ENCODE results near the gene PRPF19. TPM values are rescaled to one million over a fixed set of nuclear protein-coding genes. Genes with fewer than 3 reads are reported as not detected.

Gene PRPF19
- total and polyA plus RNA-seq, 3 donors from 2014 or later = 71.6 to 109 (median 79.8) TPM

DNA sequence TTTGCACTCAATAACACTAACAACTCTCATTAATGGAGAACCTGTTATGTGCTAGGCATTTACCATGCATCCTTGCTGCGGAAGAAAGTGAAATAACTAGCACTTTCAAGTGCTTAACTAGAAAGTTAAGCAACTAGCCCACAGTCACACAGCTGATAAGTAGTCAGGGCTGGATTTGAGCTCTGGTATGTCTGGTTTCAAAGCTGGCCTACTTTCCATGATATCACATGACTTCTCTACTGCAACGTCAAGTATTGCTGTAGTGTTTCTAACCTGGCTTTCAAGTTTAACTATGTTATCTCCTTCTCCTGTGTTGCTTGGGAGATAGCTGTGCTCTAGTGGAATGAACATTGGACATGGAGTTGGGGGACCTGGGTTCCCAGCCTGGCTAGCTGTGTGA, 33.5 kb upstream of the PRPF19 start:
- Histone ChIP-seq H3K27ac (no peak overlapping the region), H3K27me3 (no peaks in the 10 kb centered on the region), H3K9me3 (no peaks in the 10 kb centered on the region), H3K4me3 (no peak overlapping the region), H3K4me1 (no peaks in the 10 kb centered on the region), H3K36me3 (ENCODE audit: low read depth, missing control alignments) (no peaks in the 10 kb centered on the region)
- intact Hi-C loops (cut with DNase I; ENCODE audit: low total_unique reads) = no loop called here
- 64 to 67% methylated on average over 2 of the region's 2 CpGs for WGBS, 2 donors
- TF ChIP-seq POLR2A (IDR thresholded peaks at IDR 0.05) = no peak
- TF ChIP-seq, protein P1, sequence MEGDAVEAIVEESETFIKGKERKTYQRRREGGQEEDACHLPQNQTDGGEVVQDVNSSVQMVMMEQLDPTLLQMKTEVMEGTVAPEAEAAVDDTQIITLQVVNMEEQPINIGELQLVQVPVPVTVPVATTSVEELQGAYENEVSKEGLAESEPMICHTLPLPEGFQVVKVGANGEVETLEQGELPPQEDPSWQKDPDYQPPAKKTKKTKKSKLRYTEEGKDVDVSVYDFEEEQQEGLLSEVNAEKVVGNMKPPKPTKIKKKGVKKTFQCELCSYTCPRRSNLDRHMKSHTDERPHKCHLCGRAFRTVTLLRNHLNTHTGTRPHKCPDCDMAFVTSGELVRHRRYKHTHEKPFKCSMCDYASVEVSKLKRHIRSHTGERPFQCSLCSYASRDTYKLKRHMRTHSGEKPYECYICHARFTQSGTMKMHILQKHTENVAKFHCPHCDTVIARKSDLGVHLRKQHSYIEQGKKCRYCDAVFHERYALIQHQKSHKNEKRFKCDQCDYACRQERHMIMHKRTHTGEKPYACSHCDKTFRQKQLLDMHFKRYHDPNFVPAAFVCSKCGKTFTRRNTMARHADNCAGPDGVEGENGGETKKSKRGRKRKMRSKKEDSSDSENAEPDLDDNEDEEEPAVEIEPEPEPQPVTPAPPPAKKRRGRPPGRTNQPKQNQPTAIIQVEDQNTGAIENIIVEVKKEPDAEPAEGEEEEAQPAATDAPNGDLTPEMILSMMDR (IDR thresholded peaks at IDR 0.05) = no peak
- no peak for DNase-seq

DNA sequence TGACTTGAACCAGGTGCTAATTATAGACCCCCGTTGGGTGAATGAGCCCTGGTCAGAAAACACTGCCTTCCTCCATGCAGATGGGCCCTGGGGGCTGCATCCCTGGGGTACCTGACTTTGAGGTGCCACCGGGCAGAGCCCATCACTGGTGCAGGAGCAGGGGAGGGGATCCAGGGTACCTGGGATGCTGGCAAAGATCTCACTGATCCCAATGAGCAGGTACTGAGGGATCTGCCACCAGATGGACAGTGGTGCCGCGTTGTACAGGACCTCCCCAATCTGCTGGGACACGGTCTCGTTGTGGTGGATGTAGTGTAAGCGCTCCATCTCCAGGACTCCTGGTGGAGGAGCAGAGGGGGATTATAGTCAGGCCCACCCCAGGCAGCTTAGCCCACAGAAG, 32.9 kb upstream of the PRPF19 start:
- H3K36me3 ChIP-seq (ENCODE audit: low read depth, missing control alignments) = no peaks in the 10 kb centered on the region
- H3K4me1 ChIP-seq = no peaks in the 10 kb centered on the region
- H3K27ac ChIP-seq = no peak overlapping the region
- no peaks in the 10 kb centered on the region for H3K27me3 ChIP-seq
- TF ChIP-seq, protein P1 (IDR thresholded peaks at IDR 0.05) = no peak
- no peak for TF ChIP-seq POLR2A (IDR thresholded peaks at IDR 0.05)
- intact Hi-C loops (cut with DNase I; ENCODE audit: low total_unique reads) = no loop called here
- no peak for DNase-seq
- H3K9me3 ChIP-seq = no peaks in the 10 kb centered on the region
- 87 to 91% methylated on average over 7 of the region's 7 CpGs for WGBS, 2 donors
- H3K4me3 ChIP-seq = no peak overlapping the region

DNA sequence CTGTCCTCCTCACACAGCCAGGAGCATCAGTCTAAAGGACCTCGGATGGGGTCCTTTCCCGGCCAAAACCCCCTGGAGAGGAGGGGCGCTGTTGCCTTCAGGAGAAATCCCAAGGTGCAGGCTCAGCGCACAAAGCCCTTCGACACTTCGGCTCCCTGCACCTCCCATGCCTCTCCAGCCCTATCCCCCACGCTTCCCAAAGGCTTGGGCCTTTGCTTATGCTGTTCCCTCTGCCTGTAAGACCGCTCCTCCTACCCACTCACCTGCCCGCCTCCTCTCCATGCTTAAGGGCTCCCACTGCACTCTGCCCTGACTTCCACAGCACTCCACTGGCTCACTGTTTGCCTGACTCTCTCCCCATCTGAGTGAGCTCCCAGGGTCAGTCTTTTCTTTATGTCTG, 32.1 kb upstream of the PRPF19 start:
- H3K9me3 ChIP-seq = no peaks in the 10 kb centered on the region
- no peak overlapping the region for H3K27ac ChIP-seq
- WGBS, 2 donors = 85 to 87% methylated on average over 9 of the region's 9 CpGs
- DNase-seq = no peak
- intact Hi-C loops (cut with DNase I; ENCODE audit: low total_unique reads) = no loop called here
- H3K36me3 ChIP-seq (ENCODE audit: low read depth, missing control alignments) = no peaks in the 10 kb centered on the region
- no peaks in the 10 kb centered on the region for H3K27me3 ChIP-seq
- H3K4me3 ChIP-seq = no peak overlapping the region
- TF ChIP-seq POLR2A (IDR thresholded peaks at IDR 0.05) = no peak
- TF ChIP-seq, protein P1 (IDR thresholded peaks at IDR 0.05) = no peak
- H3K4me1 ChIP-seq = no peaks in the 10 kb centered on the region

DNA sequence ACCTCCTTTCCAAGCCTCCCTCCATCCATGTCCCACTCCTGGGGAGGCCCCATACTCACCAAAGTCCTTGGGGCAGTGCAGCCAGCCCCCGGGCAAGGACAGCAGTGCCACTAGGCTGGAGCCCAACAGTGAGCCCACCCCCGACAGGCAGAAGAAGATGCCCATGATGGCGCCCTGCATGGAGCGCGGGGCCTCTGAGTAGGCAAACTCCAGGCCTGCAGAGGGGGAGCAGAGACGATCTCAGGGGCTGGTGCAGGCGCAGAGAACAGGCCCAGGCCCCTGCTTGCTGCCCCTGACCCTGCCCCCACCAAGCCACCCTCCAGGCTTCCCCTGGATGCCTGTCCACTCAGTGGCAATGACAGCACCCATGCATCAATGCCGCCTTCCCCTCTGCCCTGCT, 31.4 kb upstream of the PRPF19 start:
- TF ChIP-seq POLR2A (IDR thresholded peaks at IDR 0.05) = no peak
- TF ChIP-seq, protein P1 (IDR thresholded peaks at IDR 0.05) = no peak
- 88 to 100% methylated on average over 1 to 8 of the region's 8 CpGs for WGBS, 2 donors
- Histone ChIP-seq H3K36me3 (ENCODE audit: low read depth, missing control alignments) (no peaks in the 10 kb centered on the region), H3K27me3 (no peaks in the 10 kb centered on the region), H3K4me1 (no peaks in the 10 kb centered on the region), H3K9me3 (no peaks in the 10 kb centered on the region), H3K4me3 (no peak overlapping the region), H3K27ac (no peak overlapping the region)
- intact Hi-C loops (cut with DNase I; ENCODE audit: low total_unique reads) = no loop called here
- DNase-seq = no peak

DNA sequence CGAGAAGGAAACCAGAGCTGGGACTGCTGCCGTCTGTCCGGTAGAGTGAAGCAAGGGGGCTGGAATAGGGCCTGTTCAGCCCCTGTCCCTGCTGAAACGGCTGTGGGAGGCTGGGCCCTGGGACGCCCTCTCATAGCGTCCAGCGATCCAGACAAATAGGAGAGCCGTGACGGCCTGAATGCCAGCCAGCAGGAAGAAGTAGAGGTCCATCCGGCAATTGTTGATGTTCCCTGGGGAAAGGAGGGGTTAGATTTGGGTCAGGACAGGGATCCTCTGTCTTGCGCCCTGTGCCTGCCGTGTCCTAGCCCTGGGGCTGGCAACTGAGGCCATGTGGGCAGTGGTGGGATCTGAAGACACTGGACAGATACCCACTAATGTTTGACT, 30.8 kb upstream of the PRPF19 start:
- intact Hi-C loops (cut with DNase I; ENCODE audit: low total_unique reads) = no loop called here
- H3K27ac ChIP-seq = no peak overlapping the region

More for the DNA sequence above, 30.8 kb upstream of the PRPF19 start:
- no peak for DNase-seq
- 73 to 78% methylated on average over 12 of the region's 12 CpGs for WGBS, 2 donors
- Histone ChIP-seq H3K4me1 (no peaks in the 10 kb centered on the region), H3K4me3 (no peak overlapping the region), H3K36me3 (ENCODE audit: low read depth, missing control alignments) (no peaks in the 10 kb centered on the region), H3K27me3 (no peaks in the 10 kb centered on the region), H3K9me3 (no peaks in the 10 kb centered on the region)
- TF ChIP-seq POLR2A (IDR thresholded peaks at IDR 0.05) = no peak
- TF ChIP-seq, protein P1 (IDR thresholded peaks at IDR 0.05) = no peak
